Psoas muscle (tissue), 7 donors: ENCODE data around the gene CEP72. TPM values are rescaled to one million over a fixed set of nuclear protein-coding genes. Genes with fewer than 3 reads are reported as not detected.

ENCODE experiments used
- polyA plus RNA-seq, 3 donors: library from polyadenylated mRNA; stranded (reverse); fragments of 200-250 nt; gene quantifications; one replicate each; pipeline ENCODE4 v1.2.3, GENCODE V29; 2013
- total RNA-seq, 4 donors: library from RNA; stranded (reverse); fragmentation: NEBNext Ultra II Directional in 2 of 4; extraction: Animal tissue kit (Norgen Biotek cat#: 25700) in 2 of 4; gene quantifications; one replicate each; pipeline versions ENCODE4 v1.2.1 to v1.2.4, GENCODE V29; 2021 to 2023
- donor health status: healthy with polysubstance abuse.
- donor health status: DM: no; HTN: no; CAD: no; lungs with moderate emphysema.
- donor health status: Bipolar disorder and iron deficiency.
- donor health status: healthy.
- donor health status: DM: no; HTN: no; CAD: no.
- donor health status: DM: no; HTN: no; CAD: no.
- donor health status: DM: yes; HTN: yes; CAD: no.

CEP72 gene
- total and polyA plus RNA-seq, 7 donors, result 0.43 to 2.4 (median 0.71) TPM

Other genes with a start within 250 kb of the CEP72 start
- gene EXOC3, start 169.2 kb upstream of the CEP72 start, total RNA-seq, result 10 to 100 TPM; 55.8 to 62.7 (median 59.1) TPM
- 10 to 100 TPM; 38.2 to 63.4 (median 49.4) TPM for gene EXOC3, start 169.2 kb upstream of the CEP72 start, polyA plus RNA-seq
- gene SLC9A3, start 87.9 kb upstream of the CEP72 start, total RNA-seq, result 1 to 10 TPM in 2 of 4 donors, under 1 TPM in 2; 0.81 to 1.7 (median 1.0) TPM
- 1 to 10 TPM; 1.2 to 1.7 (median 1.6) TPM for gene SLC9A3, start 87.9 kb upstream of the CEP72 start, polyA plus RNA-seq
- gene TPPP, start 81.0 kb downstream of the CEP72 start, total RNA-seq, result 10 to 100 TPM in 1 of 4 donors, 1 to 10 TPM in 3; 3.1 to 11.0 (median 5.3) TPM
- 1 to 10 TPM; 1.8 to 3.3 (median 2.0) TPM for gene TPPP, start 81.0 kb downstream of the CEP72 start, polyA plus RNA-seq
- gene ZDHHC11B, start 172.4 kb downstream of the CEP72 start, total RNA-seq, result 1 to 10 TPM in 3 of 4 donors, under 1 TPM in 1; 0.99 to 7.4 (median 2.8) TPM
- 1 to 10 TPM in 1 of 3 donors, under 1 TPM in 2; 0.38 to 1.3 (median 0.55) TPM for gene ZDHHC11B, start 172.4 kb downstream of the CEP72 start, polyA plus RNA-seq
- 1 to 10 TPM; 1.6 to 9.4 (median 2.8) TPM for gene ZDHHC11, start 238.6 kb downstream of the CEP72 start, total RNA-seq
- gene ZDHHC11, start 238.6 kb downstream of the CEP72 start, polyA plus RNA-seq, result 1 to 10 TPM in 1 of 3 donors, under 1 TPM in 2; 0.44 to 6.7 (median 0.51) TPM